OCI-LY1 (cell line): Measurements from ENCODE around the gene FOXN3.

ENCODE experiments used
- CTCF ChIP-seq: fragments of 200-600 bp; sonication (generic), shearing (Covaris generic); IDR thresholded peaks from 2 replicates; pipeline ENCODE4 v1.5.1; 2017; ENCODE audit warnings: mild to moderate bottlenecking, antibody characterized with exemption, low read length, moderate library complexity, mixed read lengths
- EZH2 ChIP-seq: fragments of 200-600 bp; sonication (generic), shearing (Covaris generic); IDR thresholded peaks from 2 replicates; pipeline ENCODE4 v1.8.0; 2017; ENCODE audit warnings: borderline replicate concordance, mixed run types, mild to moderate bottlenecking, antibody characterized with exemption, low read length, moderate library complexity, mixed read lengths

GRCh38 chr14:89435892-89436656 is 19.0 kb upstream of the FOXN3 start:
- no peak for TF ChIP-seq CTCF
- TF ChIP-seq EZH2, result no peak
